ENCODE results near the gene ZNF586. TPM values are rescaled to one million over a fixed set of nuclear protein-coding genes. Genes with fewer than 3 reads are reported as not detected.
A peak's percentile ranks its signal among the peaks of the same experiment; 100 is the strongest.

The ZNF586 gene
- total and polyA plus RNA-seq, 2 experiments from 2014 or later: 5.2 to 16.9 TPM

DNA sequence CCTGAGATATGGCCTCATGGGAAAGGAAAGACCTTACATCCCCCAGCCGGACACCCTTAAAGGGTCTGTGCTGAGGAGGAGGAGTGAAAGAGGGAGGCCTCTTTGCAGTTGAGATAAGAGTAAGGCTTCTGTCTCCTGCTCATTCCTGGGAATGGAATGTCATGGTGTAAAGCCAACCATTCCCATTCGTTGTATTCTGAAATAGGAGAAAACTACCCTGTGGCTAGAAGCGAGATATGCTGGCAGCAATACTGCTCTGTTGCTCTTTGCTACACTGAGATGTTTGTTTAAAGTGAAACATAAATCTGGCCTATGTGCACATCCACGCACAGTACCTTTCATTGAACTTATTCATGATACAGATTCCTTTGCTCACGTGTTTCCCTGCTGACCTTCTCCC, 59.8 kb downstream of the ZNF586 start:
- Histone ChIP-seq H3K4me2 (0 out of 2 replicates have a peak overlapping the region, but pooled peaks have one; percentile 12), H3F3A (replicated peaks; ENCODE audit: low read depth) (peaks cover 12% of the 10 kb centered on the region), H4K20me1 (replicated peaks; ENCODE audit: insufficient read depth) (peaks cover 44% of the 10 kb centered on the region), H3K4me3 (no peak overlapping the region), H3K36me3 (ENCODE audit: insufficient read depth) (no peaks in the 10 kb centered on the region; the same call in 1 of the 2 replicates), H3K27me3 (ENCODE audit: insufficient read depth) (no peaks in the 10 kb centered on the region), H2AFZ (no peak overlapping the region), H3K4me1 (ENCODE audit: insufficient read depth) (peaks cover 17% of the 10 kb centered on the region), H3K9me2 (ENCODE audit: insufficient read depth) (no peaks in the 10 kb centered on the region), H3K27ac (ENCODE audit: low read depth) (peak overlapping the region; percentile 55), H3K79me2 (replicated peaks; ENCODE audit: insufficient read depth) (peaks cover 77% of the 10 kb centered on the region)
- Mint-ChIP-seq H3K36me3 (ENCODE audit: low read depth) (peaks cover 45% of the 10 kb centered on the region), H3K4me3 (peak overlapping the region; percentile 98; the same call in 1 of the 3 replicates), H3K27ac (peak overlapping the region; percentile 97), H3K4me1 (peaks cover 38% of the 10 kb centered on the region), H3K9me3 (no peaks in the 10 kb centered on the region), H3K27me3 (ENCODE audit: insufficient read depth, low read depth, poor library complexity) (peaks cover 8% of the 10 kb centered on the region)
- TF ChIP-seq, protein P1, sequence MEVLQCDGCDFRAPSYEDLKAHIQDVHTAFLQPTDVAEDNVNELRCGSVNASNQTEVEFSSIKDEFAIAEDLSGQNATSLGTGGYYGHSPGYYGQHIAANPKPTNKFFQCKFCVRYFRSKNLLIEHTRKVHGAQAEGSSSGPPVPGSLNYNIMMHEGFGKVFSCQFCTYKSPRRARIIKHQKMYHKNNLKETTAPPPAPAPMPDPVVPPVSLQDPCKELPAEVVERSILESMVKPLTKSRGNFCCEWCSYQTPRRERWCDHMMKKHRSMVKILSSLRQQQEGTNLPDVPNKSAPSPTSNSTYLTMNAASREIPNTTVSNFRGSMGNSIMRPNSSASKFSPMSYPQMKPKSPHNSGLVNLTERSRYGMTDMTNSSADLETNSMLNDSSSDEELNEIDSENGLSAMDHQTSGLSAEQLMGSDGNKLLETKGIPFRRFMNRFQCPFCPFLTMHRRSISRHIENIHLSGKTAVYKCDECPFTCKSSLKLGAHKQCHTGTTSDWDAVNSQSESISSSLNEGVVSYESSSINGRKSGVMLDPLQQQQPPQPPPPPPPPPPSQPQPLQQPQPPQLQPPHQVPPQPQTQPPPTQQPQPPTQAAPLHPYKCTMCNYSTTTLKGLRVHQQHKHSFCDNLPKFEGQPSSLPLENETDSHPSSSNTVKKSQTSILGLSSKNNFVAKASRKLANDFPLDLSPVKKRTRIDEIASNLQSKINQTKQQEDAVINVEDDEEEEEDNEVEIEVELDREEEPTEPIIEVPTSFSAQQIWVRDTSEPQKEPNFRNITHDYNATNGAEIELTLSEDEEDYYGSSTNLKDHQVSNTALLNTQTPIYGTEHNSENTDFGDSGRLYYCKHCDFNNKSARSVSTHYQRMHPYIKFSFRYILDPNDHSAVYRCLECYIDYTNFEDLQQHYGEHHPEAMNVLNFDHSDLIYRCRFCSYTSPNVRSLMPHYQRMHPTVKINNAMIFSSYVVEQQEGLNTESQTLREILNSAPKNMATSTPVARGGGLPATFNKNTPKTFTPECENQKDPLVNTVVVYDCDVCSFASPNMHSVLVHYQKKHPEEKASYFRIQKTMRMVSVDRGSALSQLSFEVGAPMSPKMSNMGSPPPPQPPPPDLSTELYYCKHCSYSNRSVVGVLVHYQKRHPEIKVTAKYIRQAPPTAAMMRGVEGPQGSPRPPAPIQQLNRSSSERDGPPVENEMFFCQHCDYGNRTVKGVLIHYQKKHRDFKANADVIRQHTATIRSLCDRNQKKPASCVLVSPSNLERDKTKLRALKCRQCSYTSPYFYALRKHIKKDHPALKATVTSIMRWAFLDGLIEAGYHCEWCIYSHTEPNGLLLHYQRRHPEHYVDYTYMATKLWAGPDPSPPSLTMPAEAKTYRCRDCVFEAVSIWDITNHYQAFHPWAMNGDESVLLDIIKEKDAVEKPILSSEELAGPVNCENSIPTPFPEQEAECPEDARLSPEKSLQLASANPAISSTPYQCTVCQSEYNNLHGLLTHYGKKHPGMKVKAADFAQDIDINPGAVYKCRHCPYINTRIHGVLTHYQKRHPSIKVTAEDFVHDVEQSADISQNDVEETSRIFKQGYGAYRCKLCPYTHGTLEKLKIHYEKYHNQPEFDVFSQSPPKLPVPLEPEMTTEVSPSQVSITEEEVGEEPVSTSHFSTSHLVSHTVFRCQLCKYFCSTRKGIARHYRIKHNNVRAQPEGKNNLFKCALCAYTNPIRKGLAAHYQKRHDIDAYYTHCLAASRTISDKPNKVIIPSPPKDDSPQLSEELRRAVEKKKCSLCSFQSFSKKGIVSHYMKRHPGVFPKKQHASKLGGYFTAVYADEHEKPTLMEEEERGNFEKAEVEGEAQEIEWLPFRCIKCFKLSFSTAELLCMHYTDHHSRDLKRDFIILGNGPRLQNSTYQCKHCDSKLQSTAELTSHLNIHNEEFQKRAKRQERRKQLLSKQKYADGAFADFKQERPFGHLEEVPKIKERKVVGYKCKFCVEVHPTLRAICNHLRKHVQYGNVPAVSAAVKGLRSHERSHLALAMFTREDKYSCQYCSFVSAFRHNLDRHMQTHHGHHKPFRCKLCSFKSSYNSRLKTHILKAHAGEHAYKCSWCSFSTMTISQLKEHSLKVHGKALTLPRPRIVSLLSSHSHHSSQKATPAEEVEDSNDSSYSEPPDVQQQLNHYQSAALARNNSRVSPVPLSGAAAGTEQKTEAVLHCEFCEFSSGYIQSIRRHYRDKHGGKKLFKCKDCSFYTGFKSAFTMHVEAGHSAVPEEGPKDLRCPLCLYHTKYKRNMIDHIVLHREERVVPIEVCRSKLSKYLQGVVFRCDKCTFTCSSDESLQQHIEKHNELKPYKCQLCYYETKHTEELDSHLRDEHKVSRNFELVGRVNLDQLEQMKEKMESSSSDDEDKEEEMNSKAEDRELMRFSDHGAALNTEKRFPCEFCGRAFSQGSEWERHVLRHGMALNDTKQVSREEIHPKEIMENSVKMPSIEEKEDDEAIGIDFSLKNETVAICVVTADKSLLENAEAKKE (CRISPR knock-in tag; IDR thresholded peaks at IDR 0.05): no peak
- TF ChIP-seq CREB1 (CRISPR knock-in tag; IDR thresholded peaks at IDR 0.05; ENCODE audit: low read depth): no peak
- no peak for TF ChIP-seq ZNF331 (CRISPR knock-in tag; IDR thresholded peaks at IDR 0.05; ENCODE audit: low read depth)
- ATAC-seq: no peak
- DNase-seq (ENCODE audit: low spot score): no peak

DNA sequence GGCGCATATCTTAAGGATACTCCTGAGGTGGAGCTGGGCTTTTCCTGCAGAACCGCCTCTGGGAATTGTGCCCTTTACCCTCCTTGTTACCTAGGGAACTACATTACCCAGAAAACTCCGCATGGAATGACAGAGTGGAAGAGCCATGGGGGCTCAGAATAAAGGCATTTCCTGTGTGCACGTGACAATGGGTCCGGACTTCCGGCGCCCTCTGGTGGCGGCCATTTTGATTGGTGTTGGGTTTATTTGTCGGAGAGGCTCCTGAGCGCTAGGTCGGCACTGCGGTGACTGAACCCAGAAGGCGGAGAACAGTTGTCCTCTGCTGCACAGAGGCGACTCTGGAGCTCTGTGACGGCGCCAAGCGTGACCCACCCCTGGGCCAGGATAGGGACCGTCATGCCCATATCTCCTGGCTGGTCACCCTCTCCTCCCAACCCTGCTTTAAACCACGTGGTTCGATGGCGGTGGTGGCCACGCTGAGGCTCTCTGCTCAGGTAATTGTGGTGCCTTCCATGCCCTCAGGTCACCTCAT, 60.7 kb downstream of the ZNF586 start, which contains the start of gene ZNF587B:
ZNF587B (plus strand) TSS at position 229 of the 532 bp plus-strand sequence; CDS start at position 459, 230 bp downstream.
- no peaks in the 10 kb centered on the region for H3K36me3 ChIP-seq (ENCODE audit: insufficient read depth)
- H3K4me1 ChIP-seq (ENCODE audit: insufficient read depth): peaks cover 16% of the 10 kb centered on the region
- H3K27ac Mint-ChIP-seq: peak within 1 kb of the TSS; percentile 97
- H3K4me3 ChIP-seq: peak within 1 kb of the TSS; percentile 68
- no peaks in the 10 kb centered on the region for H3K27me3 ChIP-seq (ENCODE audit: insufficient read depth)
- H3K4me1 Mint-ChIP-seq: peaks cover 33% of the 10 kb centered on the region
- H3K27me3 Mint-ChIP-seq (ENCODE audit: insufficient read depth, low read depth, poor library complexity): peaks cover 8% of the 10 kb centered on the region
- H3K9me2 ChIP-seq (ENCODE audit: insufficient read depth): no peaks in the 10 kb centered on the region
- DNase-seq (ENCODE audit: low spot score): peak; percentile 99
- peak within 1 kb of the TSS; percentile 90 for H3K27ac ChIP-seq (ENCODE audit: low read depth)
- peaks cover 12% of the 10 kb centered on the region for H3F3A ChIP-seq (replicated peaks; ENCODE audit: low read depth)
- peaks cover 41% of the 10 kb centered on the region for H3K36me3 Mint-ChIP-seq (ENCODE audit: low read depth)
- H2AFZ ChIP-seq: no peak within 1 kb of the TSS
- H4K20me1 ChIP-seq (replicated peaks; ENCODE audit: insufficient read depth): peaks cover 39% of the 10 kb centered on the region
- H3K4me3 Mint-ChIP-seq: peak within 1 kb of the TSS; percentile 98
- H3K9me3 Mint-ChIP-seq: no peaks in the 10 kb centered on the region
- H3K79me2 ChIP-seq (replicated peaks; ENCODE audit: insufficient read depth): peaks cover 68% of the 10 kb centered on the region
- peak within 1 kb of the TSS; percentile 85 for H3K4me2 ChIP-seq
- peak; percentile 97 for ATAC-seq
- no peak for TF ChIP-seq STAT1 (IDR thresholded peaks at IDR 0.05; ENCODE audit: unreplicated experiment)
- TF ChIP-seq, protein P2, sequence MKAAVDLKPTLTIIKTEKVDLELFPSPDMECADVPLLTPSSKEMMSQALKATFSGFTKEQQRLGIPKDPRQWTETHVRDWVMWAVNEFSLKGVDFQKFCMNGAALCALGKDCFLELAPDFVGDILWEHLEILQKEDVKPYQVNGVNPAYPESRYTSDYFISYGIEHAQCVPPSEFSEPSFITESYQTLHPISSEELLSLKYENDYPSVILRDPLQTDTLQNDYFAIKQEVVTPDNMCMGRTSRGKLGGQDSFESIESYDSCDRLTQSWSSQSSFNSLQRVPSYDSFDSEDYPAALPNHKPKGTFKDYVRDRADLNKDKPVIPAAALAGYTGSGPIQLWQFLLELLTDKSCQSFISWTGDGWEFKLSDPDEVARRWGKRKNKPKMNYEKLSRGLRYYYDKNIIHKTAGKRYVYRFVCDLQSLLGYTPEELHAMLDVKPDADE (IDR thresholded peaks at IDR 0.05): peak; percentile 94
